Measurements from ENCODE around the gene MBOAT7.

DNA sequence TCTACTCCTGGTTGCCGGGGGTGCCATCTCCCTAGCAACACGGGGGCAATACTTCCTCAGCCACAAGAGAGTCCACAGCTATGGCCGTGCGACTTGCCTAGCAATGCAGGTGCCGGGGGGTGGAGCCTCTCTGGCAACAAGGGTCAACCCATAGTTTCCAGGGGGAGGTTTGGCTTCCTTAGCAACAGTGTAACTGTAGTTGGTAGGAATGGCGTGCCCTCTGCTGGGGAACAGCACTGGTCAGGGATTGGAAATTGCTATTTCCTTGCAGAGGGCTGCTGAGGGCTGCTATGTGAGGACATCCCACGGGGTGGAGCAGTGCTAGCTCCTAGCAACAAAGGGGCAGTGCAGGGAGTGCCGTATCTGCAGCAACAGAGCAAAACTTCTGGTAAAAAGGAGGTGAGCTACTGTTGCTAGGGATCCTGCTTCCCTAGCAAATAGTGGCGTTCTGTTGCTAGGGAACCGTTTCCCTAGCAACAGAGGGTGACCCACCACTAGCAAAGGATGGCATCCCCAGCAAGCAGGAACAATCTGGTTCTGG lies 9.4 kb downstream of the MBOAT7 start:
- no peak for TF ChIP-seq EZH2 (IDR thresholded peaks at IDR 0.05; ENCODE audit: borderline replicate concordance, insufficient read depth, low read length, poor library complexity, severe bottlenecking)
- TF ChIP-seq, protein P1, sequence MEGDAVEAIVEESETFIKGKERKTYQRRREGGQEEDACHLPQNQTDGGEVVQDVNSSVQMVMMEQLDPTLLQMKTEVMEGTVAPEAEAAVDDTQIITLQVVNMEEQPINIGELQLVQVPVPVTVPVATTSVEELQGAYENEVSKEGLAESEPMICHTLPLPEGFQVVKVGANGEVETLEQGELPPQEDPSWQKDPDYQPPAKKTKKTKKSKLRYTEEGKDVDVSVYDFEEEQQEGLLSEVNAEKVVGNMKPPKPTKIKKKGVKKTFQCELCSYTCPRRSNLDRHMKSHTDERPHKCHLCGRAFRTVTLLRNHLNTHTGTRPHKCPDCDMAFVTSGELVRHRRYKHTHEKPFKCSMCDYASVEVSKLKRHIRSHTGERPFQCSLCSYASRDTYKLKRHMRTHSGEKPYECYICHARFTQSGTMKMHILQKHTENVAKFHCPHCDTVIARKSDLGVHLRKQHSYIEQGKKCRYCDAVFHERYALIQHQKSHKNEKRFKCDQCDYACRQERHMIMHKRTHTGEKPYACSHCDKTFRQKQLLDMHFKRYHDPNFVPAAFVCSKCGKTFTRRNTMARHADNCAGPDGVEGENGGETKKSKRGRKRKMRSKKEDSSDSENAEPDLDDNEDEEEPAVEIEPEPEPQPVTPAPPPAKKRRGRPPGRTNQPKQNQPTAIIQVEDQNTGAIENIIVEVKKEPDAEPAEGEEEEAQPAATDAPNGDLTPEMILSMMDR (IDR thresholded peaks at IDR 0.05; ENCODE audit: poor library complexity, severe bottlenecking): peak; percentile 94

Measured in neural cell (in vitro differentiated cells).